GM12874 (cell line): ENCODE data around the gene JPH3.

ENCODE experiments used
- TF ChIP-seq, protein P1 (sequence below): IDR thresholded peaks from 2 replicates; pipeline ENCODE4 v1.5.1; 2011; ENCODE audit warnings: low read depth, mild to moderate bottlenecking, control low read depth, low read length, moderate library complexity; ENCODE audit not compliant: insufficient read depth

Gene JPH3

DNA sequence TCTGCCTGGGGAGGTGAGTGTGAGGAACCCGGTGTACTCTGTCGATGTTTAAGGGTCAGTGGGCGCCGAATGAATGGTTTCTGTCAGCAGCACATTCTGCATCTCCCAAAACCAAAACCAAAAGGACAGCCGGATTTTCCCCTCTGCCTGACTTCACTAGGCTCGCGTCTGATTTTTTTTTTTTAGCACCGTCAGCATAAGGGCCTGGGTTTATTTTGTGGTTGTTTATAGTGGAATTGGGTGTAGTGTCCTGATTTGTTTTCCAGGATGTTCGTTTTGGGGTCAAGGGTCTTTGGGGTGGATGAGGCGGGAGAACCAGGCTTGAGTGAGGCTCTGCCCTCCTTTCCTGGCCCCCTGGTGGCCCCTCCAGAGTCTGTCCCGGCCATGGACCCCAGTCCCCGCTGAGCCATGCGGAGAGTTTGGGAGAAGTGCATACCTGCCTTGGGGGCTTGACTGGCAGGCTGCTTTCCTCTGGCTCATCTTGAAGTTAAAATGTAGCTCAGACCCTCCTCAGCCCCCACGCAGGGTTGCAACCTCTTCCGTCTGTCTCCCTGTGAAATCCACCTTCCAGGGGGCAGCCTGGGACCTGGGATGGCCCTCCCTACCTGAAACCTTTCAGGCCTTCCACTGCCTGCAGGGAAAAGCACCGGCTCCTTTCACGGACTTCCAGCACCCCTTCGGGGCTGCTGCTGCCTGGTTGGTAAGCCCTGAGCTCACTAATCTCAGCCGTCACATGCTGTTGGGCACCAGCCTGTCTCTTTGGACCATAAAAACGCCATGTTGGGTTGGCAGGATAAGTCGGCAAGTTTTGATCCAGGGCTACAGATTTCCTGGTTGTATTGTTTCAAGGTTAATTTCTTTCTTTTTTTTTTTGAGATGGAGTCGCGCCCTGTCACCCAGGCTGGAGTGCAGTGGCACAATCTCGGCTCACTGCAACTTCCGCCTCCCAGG lies 60.2 kb downstream of the JPH3 start:
- TF ChIP-seq, protein P1, sequence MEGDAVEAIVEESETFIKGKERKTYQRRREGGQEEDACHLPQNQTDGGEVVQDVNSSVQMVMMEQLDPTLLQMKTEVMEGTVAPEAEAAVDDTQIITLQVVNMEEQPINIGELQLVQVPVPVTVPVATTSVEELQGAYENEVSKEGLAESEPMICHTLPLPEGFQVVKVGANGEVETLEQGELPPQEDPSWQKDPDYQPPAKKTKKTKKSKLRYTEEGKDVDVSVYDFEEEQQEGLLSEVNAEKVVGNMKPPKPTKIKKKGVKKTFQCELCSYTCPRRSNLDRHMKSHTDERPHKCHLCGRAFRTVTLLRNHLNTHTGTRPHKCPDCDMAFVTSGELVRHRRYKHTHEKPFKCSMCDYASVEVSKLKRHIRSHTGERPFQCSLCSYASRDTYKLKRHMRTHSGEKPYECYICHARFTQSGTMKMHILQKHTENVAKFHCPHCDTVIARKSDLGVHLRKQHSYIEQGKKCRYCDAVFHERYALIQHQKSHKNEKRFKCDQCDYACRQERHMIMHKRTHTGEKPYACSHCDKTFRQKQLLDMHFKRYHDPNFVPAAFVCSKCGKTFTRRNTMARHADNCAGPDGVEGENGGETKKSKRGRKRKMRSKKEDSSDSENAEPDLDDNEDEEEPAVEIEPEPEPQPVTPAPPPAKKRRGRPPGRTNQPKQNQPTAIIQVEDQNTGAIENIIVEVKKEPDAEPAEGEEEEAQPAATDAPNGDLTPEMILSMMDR, result no peak

DNA sequence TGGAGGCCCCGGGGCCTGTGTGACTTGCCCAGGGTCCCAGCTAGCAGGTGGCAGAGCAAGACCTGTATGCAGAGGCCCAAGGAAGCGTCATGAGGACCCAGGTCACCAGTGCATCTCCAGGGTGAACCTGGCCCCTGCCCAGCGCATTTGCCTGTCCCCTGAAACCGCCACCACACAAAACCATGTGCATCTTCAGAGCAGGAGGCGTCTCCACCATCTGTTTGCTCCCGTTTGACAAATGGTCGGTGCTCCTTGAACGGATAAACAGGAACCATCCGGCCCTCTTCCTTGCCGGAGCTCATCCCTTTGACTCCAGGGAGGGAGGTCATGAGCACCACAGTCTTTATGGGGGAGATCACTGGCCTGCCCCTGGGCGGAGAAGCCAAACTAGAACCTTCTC lies 62.5 kb downstream of the JPH3 start:
- TF ChIP-seq, protein P1, result no peak

DNA sequence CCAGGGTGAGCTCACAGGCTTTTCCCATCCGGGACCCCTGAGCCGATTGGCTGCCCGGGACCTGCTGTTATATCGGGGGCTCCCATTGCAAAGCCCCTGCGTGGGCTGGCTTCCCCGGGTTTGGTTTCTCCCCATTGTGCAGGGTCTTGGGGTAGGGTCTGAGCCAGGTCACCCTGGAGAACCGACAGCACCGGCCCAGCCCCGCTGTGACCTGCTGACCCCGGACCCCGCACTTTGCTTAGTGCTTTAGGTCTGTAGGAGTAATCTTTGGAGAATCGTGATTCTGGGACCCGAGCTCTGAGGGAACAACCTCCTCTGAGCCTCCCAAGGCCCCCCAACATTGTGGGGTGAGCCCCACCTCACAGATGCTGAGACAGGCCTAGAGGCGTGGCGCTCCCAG lies 62.9 kb downstream of the JPH3 start:
- TF ChIP-seq, protein P1, result no peak

DNA sequence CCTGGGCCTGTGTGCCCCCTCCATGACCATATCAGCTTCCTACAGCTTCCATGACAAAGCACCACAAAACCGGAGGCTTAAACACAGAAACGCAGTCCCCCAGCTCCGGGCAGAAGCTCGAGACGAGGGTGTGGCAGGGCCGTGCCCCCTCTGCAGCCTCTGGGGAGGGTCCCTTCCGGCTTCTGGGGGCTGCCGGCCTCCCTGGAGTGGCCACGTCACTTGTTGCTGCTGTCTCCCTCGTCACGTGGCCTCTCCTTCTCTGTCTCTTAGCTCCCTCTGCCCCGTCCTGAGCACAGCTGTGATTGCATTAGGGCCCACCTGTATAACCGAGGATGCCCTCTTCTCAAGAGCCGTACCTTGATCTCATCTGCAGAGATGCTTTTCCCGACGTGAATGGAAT lies 64.6 kb downstream of the JPH3 start:
- TF ChIP-seq, protein P1, result no peak

DNA sequence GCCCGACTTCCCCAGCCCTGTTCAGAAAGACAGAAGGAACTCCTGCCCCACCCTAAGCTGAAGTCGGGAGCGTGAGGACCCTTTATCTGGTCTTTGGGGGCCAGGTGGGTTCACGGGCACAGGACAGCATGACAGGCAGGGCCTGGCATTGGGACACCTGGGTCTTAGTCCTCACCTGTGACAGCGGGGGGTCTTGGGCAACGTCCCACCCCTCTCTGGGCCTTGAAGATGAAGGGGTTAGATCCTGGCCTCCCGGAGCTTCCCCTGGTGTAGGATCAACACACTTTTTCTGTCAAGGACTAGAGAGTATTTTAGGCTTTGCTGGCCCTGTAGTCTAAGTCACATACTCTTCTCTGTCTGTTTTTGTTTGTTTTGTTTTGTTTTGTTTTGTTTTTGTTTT lies 65.1 kb downstream of the JPH3 start:
- TF ChIP-seq, protein P1, result no peak

DNA sequence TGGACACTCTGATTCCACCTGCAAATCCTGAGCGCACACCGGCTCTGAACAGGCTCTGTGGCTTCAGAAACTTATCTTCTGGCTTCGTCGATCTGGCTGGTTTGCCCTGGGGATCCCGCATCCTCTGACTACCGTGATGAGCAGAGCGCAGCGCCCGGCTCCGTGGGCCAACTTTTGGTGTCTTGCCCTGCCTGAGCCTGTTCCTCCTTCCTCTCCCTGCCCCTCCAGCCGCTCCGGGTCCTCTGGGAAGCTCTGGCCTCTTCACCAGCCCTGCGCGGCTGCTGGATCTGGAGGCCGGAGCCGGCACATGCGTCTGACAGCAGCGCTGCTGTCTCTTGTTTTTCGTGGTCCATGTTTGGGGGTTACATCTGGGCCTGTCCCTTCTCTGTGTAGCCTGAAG lies 65.6 kb downstream of the JPH3 start:
- TF ChIP-seq, protein P1, result no peak

DNA sequence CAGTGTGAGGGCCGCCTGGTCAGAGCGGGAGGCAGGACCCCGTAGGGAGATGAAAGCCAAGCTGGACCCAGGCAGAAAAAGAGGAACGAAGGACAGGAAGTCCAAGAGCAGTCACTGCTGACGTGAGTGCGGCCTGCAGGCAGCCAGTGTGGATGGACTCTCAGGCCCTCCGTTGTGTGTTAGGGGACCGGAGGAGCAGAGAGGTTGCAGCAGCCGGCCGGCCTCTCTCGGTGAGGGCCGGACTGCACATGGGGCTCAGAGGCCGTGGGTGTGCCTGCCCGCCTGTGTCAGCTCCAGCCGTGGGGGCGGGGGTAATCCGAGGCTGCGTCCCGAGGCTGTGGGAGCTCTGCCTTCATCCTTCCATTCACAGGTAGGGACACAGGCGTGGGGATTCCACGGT lies 67.4 kb downstream of the JPH3 start:
- TF ChIP-seq, protein P1, result no peak
